ENCODE measurements around the gene CDC42SE1.

DNA sequence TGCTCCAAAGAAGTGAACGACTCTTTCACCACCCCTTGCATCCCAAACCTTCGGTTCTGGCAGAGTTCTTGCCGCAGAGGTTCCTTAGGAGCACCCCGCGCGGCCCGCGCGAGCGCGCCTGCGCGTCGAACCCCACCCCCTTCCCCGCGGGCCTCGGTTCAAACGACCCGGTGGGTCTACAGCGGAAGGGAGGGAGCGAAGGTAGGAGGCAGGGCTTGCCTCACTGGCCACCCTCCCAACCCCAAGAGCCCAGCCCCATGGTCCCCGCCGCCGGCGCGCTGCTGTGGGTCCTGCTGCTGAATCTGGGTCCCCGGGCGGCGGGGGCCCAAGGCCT lies 11.9 kb downstream of the CDC42SE1 start, which contains the start of gene C1orf56:
- TF ChIP-seq, protein P1, sequence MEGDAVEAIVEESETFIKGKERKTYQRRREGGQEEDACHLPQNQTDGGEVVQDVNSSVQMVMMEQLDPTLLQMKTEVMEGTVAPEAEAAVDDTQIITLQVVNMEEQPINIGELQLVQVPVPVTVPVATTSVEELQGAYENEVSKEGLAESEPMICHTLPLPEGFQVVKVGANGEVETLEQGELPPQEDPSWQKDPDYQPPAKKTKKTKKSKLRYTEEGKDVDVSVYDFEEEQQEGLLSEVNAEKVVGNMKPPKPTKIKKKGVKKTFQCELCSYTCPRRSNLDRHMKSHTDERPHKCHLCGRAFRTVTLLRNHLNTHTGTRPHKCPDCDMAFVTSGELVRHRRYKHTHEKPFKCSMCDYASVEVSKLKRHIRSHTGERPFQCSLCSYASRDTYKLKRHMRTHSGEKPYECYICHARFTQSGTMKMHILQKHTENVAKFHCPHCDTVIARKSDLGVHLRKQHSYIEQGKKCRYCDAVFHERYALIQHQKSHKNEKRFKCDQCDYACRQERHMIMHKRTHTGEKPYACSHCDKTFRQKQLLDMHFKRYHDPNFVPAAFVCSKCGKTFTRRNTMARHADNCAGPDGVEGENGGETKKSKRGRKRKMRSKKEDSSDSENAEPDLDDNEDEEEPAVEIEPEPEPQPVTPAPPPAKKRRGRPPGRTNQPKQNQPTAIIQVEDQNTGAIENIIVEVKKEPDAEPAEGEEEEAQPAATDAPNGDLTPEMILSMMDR (IDR thresholded peaks at IDR 0.05; ENCODE audit: insufficient read depth, low read depth, low read length), result no peak
- no peak for TF ChIP-seq EZH2 (IDR thresholded peaks at IDR 0.05; ENCODE audit: insufficient read depth, low read length)

Measured in astrocyte (in vitro differentiated cells and primary cell).